Endometrium (tissue), 2 donors: ENCODE measurements around the gene WDR7.
"Not testable (repeated sequence)": the region's sequence is repeated elsewhere in the genome, so short reads cannot be mapped to it uniquely, and the experiment has no call there.

Source experiments
- FAIRE-seq: peaks from 2 replicates; lab custom pipeline; 2012; peaks lifted over from hg19 to GRCh38; lab: Jason Lieb, UNC
- donor health status: control.
- donor health status: control.

Gene WDR7

GRCh38 chr18:56654280-56654679 is 3.1 kb downstream of the WDR7 start:
- not testable (repeated sequence) for FAIRE-seq

- no peak for FAIRE-seq
Measured at GRCh38 chr18:56658261-56658660, 7.1 kb downstream of the WDR7 start.

- FAIRE-seq: no peak
Measured at GRCh38 chr18:56659111-56659510, 8.0 kb downstream of the WDR7 start.

- no peak for FAIRE-seq
Measured at GRCh38 chr18:56660655-56661054, 9.5 kb downstream of the WDR7 start.

GRCh38 chr18:56661360-56662062 is 10.4 kb downstream of the WDR7 start:
- FAIRE-seq: no peak

- no peak for FAIRE-seq
Measured at GRCh38 chr18:56662063-56662408, 10.9 kb downstream of the WDR7 start.

- no peak for FAIRE-seq
Measured at GRCh38 chr18:56662502-56662901, 11.3 kb downstream of the WDR7 start.

GRCh38 chr18:56662902-56663301 is 11.7 kb downstream of the WDR7 start:
- no peak for FAIRE-seq

GRCh38 chr18:56672391-56672790 is 21.2 kb downstream of the WDR7 start:
- no peak for FAIRE-seq

GRCh38 chr18:56672981-56673380 is 21.8 kb downstream of the WDR7 start:
- no peak for FAIRE-seq

GRCh38 chr18:56676639-56677038 is 25.5 kb downstream of the WDR7 start:
- FAIRE-seq: no peak

GRCh38 chr18:56678836-56679565 is 27.8 kb downstream of the WDR7 start:
- no peak for FAIRE-seq

GRCh38 chr18:56684277-56684676 is 33.1 kb downstream of the WDR7 start:
- no peak for FAIRE-seq

GRCh38 chr18:56691530-56691929 is 40.4 kb downstream of the WDR7 start:
- FAIRE-seq: no peak

GRCh38 chr18:56696966-56697365 is 45.8 kb downstream of the WDR7 start:
- FAIRE-seq: no peak

- peak; percentile 26 for FAIRE-seq
Measured at GRCh38 chr18:56702946-56703345, 51.8 kb downstream of the WDR7 start.

GRCh38 chr18:56709463-56709862 is 58.3 kb downstream of the WDR7 start:
- no peak for FAIRE-seq

- no peak for FAIRE-seq
Measured at GRCh38 chr18:56711708-56712445, 60.7 kb downstream of the WDR7 start.

- no peak for FAIRE-seq
Measured at GRCh38 chr18:56712761-56713160, 61.6 kb downstream of the WDR7 start.

- no peak for FAIRE-seq
Measured at GRCh38 chr18:56715121-56715520, 64.0 kb downstream of the WDR7 start.

GRCh38 chr18:56716692-56717146 is 65.6 kb downstream of the WDR7 start:
- FAIRE-seq: no peak

GRCh38 chr18:56721031-56721430 is 69.9 kb downstream of the WDR7 start:
- no peak for FAIRE-seq

- FAIRE-seq: no peak
Measured at GRCh38 chr18:56721491-56721890, 70.3 kb downstream of the WDR7 start.
